LNCaP clone FGC (cell line): Measurements from ENCODE around the gene FA2H.

Source experiments
- DNase-seq: peaks from one replicate; pipeline ENCODE4 v3.0.0-alpha.2; 2011; ENCODE audit warnings: low read depth
- H3K4me3 ChIP-seq: 2 replicates; pipeline ENCODE4 v1.5.1; 2011; ENCODE audit warnings: mild to moderate bottlenecking, low read depth, low read length, control low read depth
- TF ChIP-seq, protein P1 (sequence below): IDR thresholded peaks from 2 replicates; pipeline ENCODE4 v1.5.1; 2012; ENCODE audit warnings: mild to moderate bottlenecking; ENCODE audit not compliant: control insufficient read depth, insufficient read depth; ENCODE audit errors: extremely low read depth

FA2H gene

DNA sequence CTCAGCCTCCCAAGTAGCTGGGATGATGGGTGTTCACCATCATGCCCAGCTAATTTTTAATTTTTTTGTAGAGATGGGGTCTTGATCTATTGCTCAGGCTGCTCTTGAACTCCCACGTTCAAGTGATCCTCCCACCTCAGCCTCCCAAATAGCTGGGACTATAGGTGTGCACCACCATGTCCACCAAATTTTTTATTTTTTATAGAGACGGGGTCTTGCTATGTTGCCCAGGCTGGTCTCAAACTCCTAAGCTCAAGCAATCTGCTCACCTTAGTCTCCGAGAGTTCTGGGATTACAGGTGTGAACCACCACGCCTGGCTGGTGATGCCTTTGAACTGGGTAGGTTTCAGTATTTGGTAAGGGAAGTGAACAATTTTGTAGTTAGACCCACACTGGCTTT lies 30.1 kb downstream of the FA2H start:
- DNase-seq = no peak
- TF ChIP-seq, protein P1, sequence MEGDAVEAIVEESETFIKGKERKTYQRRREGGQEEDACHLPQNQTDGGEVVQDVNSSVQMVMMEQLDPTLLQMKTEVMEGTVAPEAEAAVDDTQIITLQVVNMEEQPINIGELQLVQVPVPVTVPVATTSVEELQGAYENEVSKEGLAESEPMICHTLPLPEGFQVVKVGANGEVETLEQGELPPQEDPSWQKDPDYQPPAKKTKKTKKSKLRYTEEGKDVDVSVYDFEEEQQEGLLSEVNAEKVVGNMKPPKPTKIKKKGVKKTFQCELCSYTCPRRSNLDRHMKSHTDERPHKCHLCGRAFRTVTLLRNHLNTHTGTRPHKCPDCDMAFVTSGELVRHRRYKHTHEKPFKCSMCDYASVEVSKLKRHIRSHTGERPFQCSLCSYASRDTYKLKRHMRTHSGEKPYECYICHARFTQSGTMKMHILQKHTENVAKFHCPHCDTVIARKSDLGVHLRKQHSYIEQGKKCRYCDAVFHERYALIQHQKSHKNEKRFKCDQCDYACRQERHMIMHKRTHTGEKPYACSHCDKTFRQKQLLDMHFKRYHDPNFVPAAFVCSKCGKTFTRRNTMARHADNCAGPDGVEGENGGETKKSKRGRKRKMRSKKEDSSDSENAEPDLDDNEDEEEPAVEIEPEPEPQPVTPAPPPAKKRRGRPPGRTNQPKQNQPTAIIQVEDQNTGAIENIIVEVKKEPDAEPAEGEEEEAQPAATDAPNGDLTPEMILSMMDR = no peak
- H3K4me3 ChIP-seq = no peak overlapping the region

DNA sequence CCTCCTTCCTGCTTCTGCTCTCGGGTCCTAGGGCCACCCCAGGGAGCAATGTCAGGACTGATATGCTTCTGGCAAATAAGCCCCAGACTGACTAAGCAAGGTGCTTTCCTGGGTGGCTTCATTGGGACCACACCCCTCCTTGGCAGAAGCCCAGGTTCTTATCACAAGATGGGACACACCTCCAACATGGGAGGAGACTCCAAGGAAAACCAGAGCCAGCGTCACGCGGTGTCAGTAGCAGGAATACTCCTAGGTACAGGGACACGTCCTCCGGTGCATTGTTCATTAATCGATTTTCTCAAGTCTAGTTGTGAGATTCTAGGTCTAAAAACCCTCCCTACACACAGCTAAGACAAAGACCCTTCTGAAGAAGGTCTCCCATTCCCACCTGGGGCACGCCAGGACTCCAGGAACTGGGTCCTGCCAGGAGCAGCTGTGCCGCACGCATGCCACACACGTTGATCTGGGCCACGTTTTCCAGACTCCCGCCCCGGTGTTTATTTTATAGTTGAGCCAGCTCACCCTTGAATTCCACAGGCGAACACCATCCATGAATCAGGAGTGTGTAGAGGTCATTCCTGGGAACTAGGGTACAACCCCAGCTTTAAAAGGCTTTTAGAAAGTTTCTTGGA lies 30.8 kb downstream of the FA2H start:
- peak; percentile 78 for DNase-seq
- TF ChIP-seq, protein P1 = no peak
- no peak overlapping the region for H3K4me3 ChIP-seq

DNA sequence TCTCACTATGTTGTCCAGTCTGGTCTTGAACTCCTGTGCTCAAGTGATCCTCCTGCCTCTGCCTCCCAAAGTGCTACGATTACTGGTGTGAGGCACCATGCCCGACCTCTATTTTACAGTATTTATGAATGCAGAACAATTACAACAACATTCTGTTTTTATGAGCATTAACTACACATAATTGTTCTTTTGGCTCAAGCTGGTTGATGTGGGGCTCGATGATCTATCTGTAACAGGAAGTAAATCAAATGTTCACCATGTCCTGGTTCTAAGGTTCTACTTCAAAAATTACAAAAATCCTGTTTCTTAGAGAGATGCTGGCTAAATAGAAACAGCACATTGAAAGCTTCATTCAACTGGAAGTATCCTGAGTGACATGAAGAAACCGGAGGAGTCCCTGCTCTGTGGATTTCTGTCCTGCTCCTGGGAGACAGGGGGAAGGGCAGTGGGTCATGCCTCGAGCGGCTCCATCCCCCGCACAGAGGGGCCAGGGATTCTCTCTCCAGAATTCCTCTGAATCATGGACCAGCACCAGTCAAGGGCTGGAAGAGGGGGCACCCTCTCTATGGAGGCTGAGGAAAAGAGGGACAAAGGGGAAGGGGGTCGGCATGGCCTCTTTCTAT lies 31.5 kb downstream of the FA2H start:
- no peak for DNase-seq
- TF ChIP-seq, protein P1 = no peak
- H3K4me3 ChIP-seq = no peak overlapping the region

DNA sequence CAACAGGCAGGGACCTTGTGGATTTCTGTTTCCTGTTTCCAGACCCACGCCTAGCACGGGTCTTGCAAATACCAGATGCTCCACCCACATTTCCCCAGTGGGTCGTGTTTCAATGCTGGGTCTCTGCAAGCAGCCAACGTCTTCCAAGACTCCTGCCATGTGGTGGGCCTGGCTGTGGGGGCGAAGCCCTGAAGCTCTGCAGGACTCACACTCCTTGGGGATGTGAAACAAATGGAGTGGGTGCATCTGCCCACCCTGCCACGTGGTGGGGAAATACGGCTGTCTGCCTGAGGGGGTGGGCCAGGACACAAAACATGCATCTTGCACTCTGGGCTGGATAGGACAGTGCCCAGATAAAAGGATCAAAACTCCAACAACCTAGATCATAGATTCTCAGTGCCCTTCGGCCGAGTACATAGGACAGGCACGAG lies 32.6 kb downstream of the FA2H start:
- TF ChIP-seq, protein P1 = no peak
- H3K4me3 ChIP-seq = no peak overlapping the region
- no peak for DNase-seq

DNA sequence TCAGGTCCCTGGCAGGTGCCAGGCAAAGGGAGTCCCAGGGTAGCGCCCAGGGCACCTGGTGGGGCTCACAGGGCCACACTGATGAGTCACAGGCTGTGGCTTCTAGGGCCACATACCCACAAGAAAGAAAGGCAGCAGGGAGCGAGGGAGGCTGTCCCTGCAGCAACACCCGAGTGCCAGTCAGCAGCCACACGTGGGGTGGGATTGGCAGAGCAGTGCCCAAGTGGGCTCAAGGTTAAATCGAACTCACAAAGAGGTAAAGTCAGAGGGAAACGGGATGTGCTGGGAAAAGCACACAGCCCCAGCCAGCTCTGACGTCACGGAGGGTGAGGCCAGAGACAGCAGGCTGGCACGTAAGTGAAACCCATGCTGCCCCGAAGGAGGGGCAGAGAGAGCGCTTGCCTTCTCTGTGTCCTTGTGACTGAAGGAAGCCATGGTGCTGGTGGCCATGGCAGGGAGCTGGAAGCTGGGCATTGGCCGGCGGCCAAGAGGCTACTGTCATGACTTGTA lies 33.8 kb downstream of the FA2H start:
- DNase-seq = no peak
- TF ChIP-seq, protein P1 = no peak
- no peak overlapping the region for H3K4me3 ChIP-seq

DNA sequence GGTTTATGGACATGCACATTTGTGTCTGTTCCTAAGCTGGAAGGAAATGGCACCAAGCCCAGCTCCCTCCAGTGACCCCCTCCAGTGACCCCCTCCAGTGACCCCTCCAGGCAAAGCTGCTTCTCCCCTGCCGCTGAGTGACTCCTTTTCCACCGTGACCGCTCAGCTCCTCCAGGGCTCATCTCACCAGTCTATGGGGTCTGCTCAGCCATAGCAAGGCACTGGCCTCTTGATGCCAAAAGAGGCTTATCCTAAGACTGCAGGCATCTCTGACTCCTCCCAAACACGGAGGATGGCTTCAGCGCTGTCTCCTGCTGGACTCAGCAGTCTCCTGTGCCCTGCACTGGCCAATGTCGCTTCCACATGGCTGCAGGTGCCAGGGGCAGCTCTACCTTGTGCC lies 35.3 kb downstream of the FA2H start:
- TF ChIP-seq, protein P1 = no peak
- H3K4me3 ChIP-seq = no peak overlapping the region
- no peak for DNase-seq
